GM19455 (cell line): ENCODE measurements around the gene CDH18.

Source experiments
- ATAC-seq: cut with Tn5 transposase; IDR thresholded peaks from one replicate; pipeline ENCODE4 v1.9.1; 2021; ENCODE audit not compliant: unreplicated experiment

CDH18 gene

GRCh38 chr5:19488786-19489185 is 499.2 kb downstream of the CDH18 start:
- ATAC-seq, result no peak

GRCh38 chr5:19487480-19487879 is 500.5 kb downstream of the CDH18 start:
- no peak for ATAC-seq

- no peak for ATAC-seq
Measured at GRCh38 chr5:19479562-19479961, 508.4 kb downstream of the CDH18 start.

GRCh38 chr5:19462019-19462418 is 526.0 kb downstream of the CDH18 start:
- no peak for ATAC-seq

- ATAC-seq, result no peak
Measured at GRCh38 chr5:19424506-19424905, 563.5 kb downstream of the CDH18 start.
